CD4-positive, CD25-positive, alpha-beta regulatory T cell (primary cell): ENCODE data around the gene GALNT13. TPM values are rescaled to one million over a fixed set of nuclear protein-coding genes. Genes with fewer than 3 reads are reported as not detected.

Experiments used
- ATAC-seq, 2 donors: fragments of 150-1000 bp; cut with Tn5 transposase; one replicate each; pipeline ENCODE4 v1.10.0; 2021; ENCODE audit warnings: low read depth in 2 of 2, moderate number of reproducible peaks in 2 of 2, moderate library complexity in 1 of 2
- DNase-seq, 3 donors: peaks; one replicate each; pipeline versions ENCODE4 v3.0.0 to v3.0.0-alpha.2; 2012 to 2022; ENCODE audit warnings: mixed read lengths in 1 of 3
- H3K27ac ChIP-seq: one replicate; pipeline ENCODE4 v1.7.0; 2013; ENCODE audit warnings: mild to moderate bottlenecking, low read length; ENCODE audit not compliant: insufficient read depth, poor library complexity, severe bottlenecking
- H3K27me3 ChIP-seq: one replicate; pipeline ENCODE4 v1.7.0; 2013; ENCODE audit warnings: low read length; ENCODE audit not compliant: control insufficient read depth, insufficient read depth
- H3K36me3 ChIP-seq: one replicate; pipeline ENCODE4 v1.7.0; 2013; ENCODE audit warnings: mild to moderate bottlenecking, low read length, moderate library complexity; ENCODE audit not compliant: control insufficient read depth, insufficient read depth
- H3K4me1 ChIP-seq: 2 replicates; pipeline ENCODE4 v1.7.0; 2013; ENCODE audit warnings: mild to moderate bottlenecking, low read length; ENCODE audit not compliant: insufficient read depth, control insufficient read depth, poor library complexity, severe bottlenecking
- H3K4me3 ChIP-seq: one replicate; pipeline ENCODE4 v1.7.0; 2013; ENCODE audit warnings: low read depth, mild to moderate bottlenecking, low read length, moderate library complexity
- H3K9me3 ChIP-seq, 2 experiments: 1 replicate in 1 of 2; 2 replicates in 1 of 2; pipeline ENCODE4 v1.7.0; 2013; ENCODE audit warnings: low read length in 2 of 2, mild to moderate bottlenecking in 1 of 2, moderate library complexity in 1 of 2; ENCODE audit not compliant: control insufficient read depth in 2 of 2
- H3K27ac Mint-ChIP-seq, 3 donors: one replicate each; pipeline ENCODE4 v1.8.0; 2020 to 2022; ENCODE audit warnings: mild to moderate bottlenecking in 3 of 3, mixed read lengths in 3 of 3, moderate library complexity in 2 of 3
- H3K27me3 Mint-ChIP-seq: one replicate; pipeline ENCODE4 v1.8.0; 2022; ENCODE audit warnings: mild to moderate bottlenecking, mixed read lengths
- H3K36me3 Mint-ChIP-seq: one replicate; pipeline ENCODE4 v1.8.0; 2020; ENCODE audit warnings: mixed read lengths
- H3K4me1 Mint-ChIP-seq, 4 donors: one replicate each; pipeline ENCODE4 v1.8.0; 2020 to 2022; ENCODE audit warnings: mixed read lengths in 4 of 4, mild to moderate bottlenecking in 1 of 4
- H3K4me3 Mint-ChIP-seq, 4 donors: one replicate each; pipeline ENCODE4 v1.8.0; 2020 to 2022; ENCODE audit warnings: mild to moderate bottlenecking in 4 of 4, mixed read lengths in 4 of 4, moderate library complexity in 3 of 4
- H3K9me3 Mint-ChIP-seq, 7 donors: one replicate each; pipeline ENCODE4 v1.8.0; 2020 to 2022; ENCODE audit warnings: mixed read lengths in 7 of 7, mild to moderate bottlenecking in 3 of 7, moderate library complexity in 2 of 7
- polyA plus RNA-seq, 4 donors: library from polyadenylated mRNA; unstranded; fragments of 300-500 nt; fragmentation: Illumina TruSeq; gene quantifications; one replicate each; pipeline ENCODE4 v1.2.3, GENCODE V29; 2021
- total RNA-seq: library from RNA; stranded (reverse); gene quantifications from one replicate; pipeline ENCODE4 v1.2.3, GENCODE V29; 2022

Gene GALNT13
- total and polyA plus RNA-seq, 5 donors from 2014 or later, result 0.09 TPM; not detected in 4

GRCh38 chr2:154489266-154489858 lies 617.6 kb downstream of the GALNT13 start:
- no peak for ATAC-seq
- Histone ChIP-seq H3K4me1 (no peaks in the 10 kb centered on the region), H3K27me3 (no peaks in the 10 kb centered on the region), H3K27ac (no peak overlapping the region), H3K9me3 (no peaks in the 10 kb centered on the region), H3K36me3 (no peaks in the 10 kb centered on the region), H3K4me3 (no peak overlapping the region)
- no peaks in the 10 kb centered on the region for H3K4me1 Mint-ChIP-seq
- H3K36me3 Mint-ChIP-seq, result no peaks in the 10 kb centered on the region
- no peak overlapping the region for H3K27ac Mint-ChIP-seq
- H3K4me3 Mint-ChIP-seq, result no peak overlapping the region
- H3K9me3 Mint-ChIP-seq, result peaks cover 0 to 9% (median 5%) of the 10 kb centered on the region in 7 donors
- no peak for DNase-seq
- H3K27me3 Mint-ChIP-seq, result no peaks in the 10 kb centered on the region

- Mint-ChIP-seq H3K4me1 (no peaks in the 10 kb centered on the region), H3K36me3 (no peaks in the 10 kb centered on the region), H3K9me3 (peaks cover 0 to 14% (median 5%) of the 10 kb centered on the region in 7 donors), H3K27me3 (no peaks in the 10 kb centered on the region), H3K4me3 (no peak overlapping the region), H3K27ac (no peak overlapping the region)
- no peaks in the 10 kb centered on the region for H3K36me3 ChIP-seq
- H3K27me3 ChIP-seq, result no peaks in the 10 kb centered on the region
- ATAC-seq, result no peak
- no peaks in the 10 kb centered on the region for H3K9me3 ChIP-seq
- no peak overlapping the region for H3K27ac ChIP-seq
- no peak for DNase-seq
- H3K4me3 ChIP-seq, result no peak overlapping the region
- no peaks in the 10 kb centered on the region for H3K4me1 ChIP-seq
Measured at GRCh38 chr2:154490530-154490929, 618.8 kb downstream of the GALNT13 start.

GRCh38 chr2:154495455-154495868 lies 623.7 kb downstream of the GALNT13 start:
- Histone ChIP-seq H3K36me3 (no peaks in the 10 kb centered on the region), H3K9me3 (no peaks in the 10 kb centered on the region), H3K27me3 (no peaks in the 10 kb centered on the region), H3K4me3 (no peak overlapping the region), H3K27ac (no peak overlapping the region), H3K4me1 (no peaks in the 10 kb centered on the region)
- Mint-ChIP-seq H3K27ac (no peak overlapping the region), H3K27me3 (no peaks in the 10 kb centered on the region), H3K9me3 (peaks cover 3 to 23% (median 7%) of the 10 kb centered on the region in 7 donors), H3K4me3 (no peak overlapping the region), H3K4me1 (no peaks in the 10 kb centered on the region), H3K36me3 (no peaks in the 10 kb centered on the region)
- ATAC-seq (no peak), DNase-seq (no peak)

DNA sequence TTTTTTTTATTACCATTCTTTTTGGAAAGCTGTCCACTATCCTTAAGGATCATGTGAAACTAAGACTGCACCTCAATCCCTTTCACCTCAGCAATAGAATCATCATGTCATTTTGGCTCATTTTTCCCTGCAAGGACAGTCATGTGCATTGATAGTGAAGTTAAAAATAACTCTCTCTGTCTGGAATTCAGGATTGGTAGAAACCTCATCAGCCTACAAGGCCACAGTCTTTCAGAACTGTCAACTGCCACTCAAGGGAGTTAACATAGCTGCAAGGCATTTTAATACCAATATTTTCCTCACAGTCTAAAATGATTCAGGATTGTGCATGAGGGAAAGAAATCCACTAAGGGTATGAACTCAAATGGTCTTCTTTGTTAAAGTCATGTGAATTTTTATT lies 625.3 kb downstream of the GALNT13 start:
- Mint-ChIP-seq H3K27me3 (no peaks in the 10 kb centered on the region), H3K9me3 (peaks cover 3 to 27% (median 5%) of the 10 kb centered on the region in 7 donors), H3K36me3 (no peaks in the 10 kb centered on the region), H3K27ac (no peak overlapping the region), H3K4me3 (no peak overlapping the region), H3K4me1 (no peaks in the 10 kb centered on the region)
- no peaks in the 10 kb centered on the region for H3K36me3 ChIP-seq
- H3K4me1 ChIP-seq, result no peaks in the 10 kb centered on the region
- H3K27me3 ChIP-seq, result no peaks in the 10 kb centered on the region
- H3K9me3 ChIP-seq, result no peaks in the 10 kb centered on the region
- H3K27ac ChIP-seq, result no peak overlapping the region
- ATAC-seq, result no peak
- no peak overlapping the region for H3K4me3 ChIP-seq
- DNase-seq, result no peak
